ENCODE results near the gene PLAC1.

DNA sequence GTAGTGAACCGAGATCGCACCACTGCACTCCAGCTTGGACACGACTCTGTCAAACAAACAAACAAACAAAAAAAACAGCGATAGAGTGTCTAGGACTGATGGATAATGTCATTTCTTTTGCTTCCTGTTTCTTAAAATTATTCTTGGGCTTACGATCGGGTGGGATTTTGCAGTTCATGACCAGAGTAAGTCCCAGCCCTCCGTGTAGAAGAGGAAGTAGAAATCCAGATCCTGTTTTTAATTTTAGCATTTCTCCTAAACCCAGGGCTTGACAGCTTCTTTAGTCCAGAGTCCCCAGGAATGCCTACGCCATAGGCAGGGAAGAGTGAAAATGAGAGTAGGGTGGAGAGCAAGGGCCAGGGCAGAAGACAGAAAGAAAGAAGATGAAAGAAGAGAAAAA, 104.0 kb downstream of the PLAC1 start:
- TF ChIP-seq, protein P1, sequence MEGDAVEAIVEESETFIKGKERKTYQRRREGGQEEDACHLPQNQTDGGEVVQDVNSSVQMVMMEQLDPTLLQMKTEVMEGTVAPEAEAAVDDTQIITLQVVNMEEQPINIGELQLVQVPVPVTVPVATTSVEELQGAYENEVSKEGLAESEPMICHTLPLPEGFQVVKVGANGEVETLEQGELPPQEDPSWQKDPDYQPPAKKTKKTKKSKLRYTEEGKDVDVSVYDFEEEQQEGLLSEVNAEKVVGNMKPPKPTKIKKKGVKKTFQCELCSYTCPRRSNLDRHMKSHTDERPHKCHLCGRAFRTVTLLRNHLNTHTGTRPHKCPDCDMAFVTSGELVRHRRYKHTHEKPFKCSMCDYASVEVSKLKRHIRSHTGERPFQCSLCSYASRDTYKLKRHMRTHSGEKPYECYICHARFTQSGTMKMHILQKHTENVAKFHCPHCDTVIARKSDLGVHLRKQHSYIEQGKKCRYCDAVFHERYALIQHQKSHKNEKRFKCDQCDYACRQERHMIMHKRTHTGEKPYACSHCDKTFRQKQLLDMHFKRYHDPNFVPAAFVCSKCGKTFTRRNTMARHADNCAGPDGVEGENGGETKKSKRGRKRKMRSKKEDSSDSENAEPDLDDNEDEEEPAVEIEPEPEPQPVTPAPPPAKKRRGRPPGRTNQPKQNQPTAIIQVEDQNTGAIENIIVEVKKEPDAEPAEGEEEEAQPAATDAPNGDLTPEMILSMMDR (IDR thresholded peaks at IDR 0.05) = no peak
- TF ChIP-seq POLR2AphosphoS5 (IDR thresholded peaks at IDR 0.05; ENCODE audit: low read depth, low read length) (no peak), SIN3A (IDR thresholded peaks at IDR 0.05; ENCODE audit: borderline replicate concordance, insufficient read depth, low read depth, low read length) (no peak), TCF7L2 (IDR thresholded peaks at IDR 0.05; ENCODE audit: low read depth, low read length) (no peak)
